ENCODE data around the gene HP1BP3. TPM values are rescaled to one million over a fixed set of nuclear protein-coding genes. Genes with fewer than 3 reads are reported as not detected.
A peak's percentile ranks its signal among the peaks of the same experiment; 100 is the strongest.

Gene HP1BP3
- total RNA-seq, 1 donor from 2014 or later: 228 TPM

DNA sequence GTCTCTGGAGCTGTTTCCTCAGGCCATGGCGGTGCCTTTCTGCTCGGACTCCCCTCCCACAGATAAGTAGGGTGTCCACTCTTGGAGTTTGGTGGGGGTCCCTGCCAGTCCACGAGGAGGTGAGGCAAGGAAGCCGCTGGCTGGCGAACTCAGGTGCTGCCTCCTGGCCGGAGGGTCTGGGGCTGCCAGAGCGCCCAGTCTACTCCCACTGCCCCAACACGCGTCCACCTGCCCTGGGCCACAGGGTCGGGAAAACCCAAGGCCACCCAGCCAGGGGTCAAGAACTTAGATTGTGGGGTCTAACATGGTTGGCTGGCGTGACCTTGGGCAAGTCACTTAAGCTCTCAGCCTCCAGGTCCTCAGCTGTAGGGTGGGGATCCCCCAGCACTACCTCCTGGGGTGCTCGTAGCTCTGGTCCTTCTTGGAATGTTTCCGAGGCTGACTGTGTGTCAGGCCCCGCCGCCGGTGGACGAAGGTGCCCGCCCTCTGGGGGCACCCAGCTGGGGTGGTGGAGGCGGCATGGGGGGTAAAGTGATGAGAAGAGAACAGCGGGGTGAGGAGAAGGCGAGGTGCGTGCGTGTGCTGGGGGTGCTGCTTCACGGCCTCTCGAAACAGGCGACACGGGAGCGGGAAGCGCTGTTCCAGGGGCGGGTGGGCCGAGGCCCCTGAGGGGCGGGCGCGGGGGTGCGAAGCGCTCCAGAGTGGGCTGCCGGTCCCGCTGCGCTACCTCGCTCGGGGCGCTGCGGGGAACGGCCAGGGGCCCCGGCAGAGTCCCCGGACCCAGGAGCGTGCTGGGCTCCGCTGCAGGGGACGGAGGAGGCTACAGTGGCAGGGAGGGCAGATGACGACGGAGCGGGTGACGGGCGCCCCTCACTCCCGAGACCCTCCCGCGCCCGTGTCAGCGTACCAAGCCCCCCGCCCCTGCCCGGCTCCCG is 55.8 kb downstream of the HP1BP3 start:
- peaks cover 3% of the 10 kb centered on the region for H3K36me3 Mint-ChIP-seq (ENCODE audit: unreplicated experiment)
- H3K27me3 Mint-ChIP-seq (ENCODE audit: unreplicated experiment): peaks cover 6% of the 10 kb centered on the region
- peaks cover 17% of the 10 kb centered on the region for H3K4me1 Mint-ChIP-seq (ENCODE audit: unreplicated experiment)
- DNase-seq (ENCODE audit: extremely low spot score, unreplicated experiment): no peak
- H3K9me3 Mint-ChIP-seq (ENCODE audit: unreplicated experiment): no peaks in the 10 kb centered on the region
- H3K27ac Mint-ChIP-seq (ENCODE audit: unreplicated experiment): no peak overlapping the region
- peak overlapping the region; percentile 72 for H3K4me3 Mint-ChIP-seq (ENCODE audit: unreplicated experiment)
- TF ChIP-seq, protein P1, sequence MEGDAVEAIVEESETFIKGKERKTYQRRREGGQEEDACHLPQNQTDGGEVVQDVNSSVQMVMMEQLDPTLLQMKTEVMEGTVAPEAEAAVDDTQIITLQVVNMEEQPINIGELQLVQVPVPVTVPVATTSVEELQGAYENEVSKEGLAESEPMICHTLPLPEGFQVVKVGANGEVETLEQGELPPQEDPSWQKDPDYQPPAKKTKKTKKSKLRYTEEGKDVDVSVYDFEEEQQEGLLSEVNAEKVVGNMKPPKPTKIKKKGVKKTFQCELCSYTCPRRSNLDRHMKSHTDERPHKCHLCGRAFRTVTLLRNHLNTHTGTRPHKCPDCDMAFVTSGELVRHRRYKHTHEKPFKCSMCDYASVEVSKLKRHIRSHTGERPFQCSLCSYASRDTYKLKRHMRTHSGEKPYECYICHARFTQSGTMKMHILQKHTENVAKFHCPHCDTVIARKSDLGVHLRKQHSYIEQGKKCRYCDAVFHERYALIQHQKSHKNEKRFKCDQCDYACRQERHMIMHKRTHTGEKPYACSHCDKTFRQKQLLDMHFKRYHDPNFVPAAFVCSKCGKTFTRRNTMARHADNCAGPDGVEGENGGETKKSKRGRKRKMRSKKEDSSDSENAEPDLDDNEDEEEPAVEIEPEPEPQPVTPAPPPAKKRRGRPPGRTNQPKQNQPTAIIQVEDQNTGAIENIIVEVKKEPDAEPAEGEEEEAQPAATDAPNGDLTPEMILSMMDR (IDR thresholded peaks at IDR 0.05): no peak

DNA sequence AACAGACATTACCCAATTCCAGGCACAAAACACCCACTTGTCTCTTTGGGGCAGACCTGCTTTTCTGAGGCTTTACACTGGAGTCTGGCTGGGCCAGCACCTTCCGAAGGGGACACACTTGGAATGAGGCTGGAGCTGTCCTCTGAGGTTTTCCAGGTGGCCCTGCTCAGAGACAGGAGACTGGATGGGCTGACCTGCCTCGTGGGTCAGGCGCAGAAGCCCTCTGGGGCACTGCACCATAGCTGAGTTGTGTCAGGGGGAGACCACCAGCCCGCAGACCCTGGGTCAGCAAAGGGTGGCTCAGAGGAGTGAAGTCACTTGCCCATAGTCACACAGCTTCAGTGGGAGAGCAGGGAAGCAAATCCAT is 56.4 kb downstream of the HP1BP3 start:
- DNase-seq (ENCODE audit: extremely low spot score, unreplicated experiment): no peak
- H3K36me3 Mint-ChIP-seq (ENCODE audit: unreplicated experiment): no peaks in the 10 kb centered on the region
- H3K27ac Mint-ChIP-seq (ENCODE audit: unreplicated experiment): no peak overlapping the region
- peaks cover 17% of the 10 kb centered on the region for H3K4me1 Mint-ChIP-seq (ENCODE audit: unreplicated experiment)
- H3K27me3 Mint-ChIP-seq (ENCODE audit: unreplicated experiment): peaks cover 6% of the 10 kb centered on the region
- peak overlapping the region; percentile 72 for H3K4me3 Mint-ChIP-seq (ENCODE audit: unreplicated experiment)
- TF ChIP-seq, protein P1 (IDR thresholded peaks at IDR 0.05): no peak
- no peaks in the 10 kb centered on the region for H3K9me3 Mint-ChIP-seq (ENCODE audit: unreplicated experiment)

DNA sequence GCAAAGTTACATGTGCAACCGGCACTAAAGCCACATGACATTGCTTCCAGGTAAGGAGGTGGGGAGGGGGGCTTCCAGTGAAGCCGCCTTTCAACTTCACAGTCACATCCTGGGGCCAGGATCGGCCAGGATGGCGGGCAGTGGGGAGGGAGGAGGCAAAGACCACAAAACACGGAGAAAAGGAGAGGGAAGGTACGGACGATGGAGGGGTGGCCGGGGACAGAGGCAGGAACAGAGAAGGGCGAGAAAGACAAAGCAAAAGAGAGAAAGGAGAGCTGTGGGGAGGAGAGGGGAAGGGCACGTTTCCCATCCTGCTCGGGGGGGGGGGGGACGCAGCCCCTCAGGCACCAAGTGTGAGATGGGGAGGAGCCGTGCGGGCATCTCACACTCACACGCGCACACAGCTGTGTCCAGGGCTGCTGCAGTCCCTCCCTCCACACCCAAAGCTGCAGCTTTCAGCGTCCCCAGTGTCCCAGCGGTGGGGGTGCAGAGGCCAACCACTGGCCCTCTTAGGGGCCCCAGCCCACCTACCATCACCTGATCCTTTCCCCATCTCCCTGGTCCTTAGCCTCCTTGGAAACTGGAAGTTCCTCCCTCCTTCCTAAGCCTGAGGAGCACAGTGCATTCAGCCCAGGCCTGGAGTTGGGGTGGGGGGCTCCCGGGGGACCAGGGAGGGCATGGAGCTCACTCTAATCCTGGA is 57.0 kb downstream of the HP1BP3 start:
- peaks cover 6% of the 10 kb centered on the region for H3K27me3 Mint-ChIP-seq (ENCODE audit: unreplicated experiment)
- H3K27ac Mint-ChIP-seq (ENCODE audit: unreplicated experiment): no peak overlapping the region
- H3K4me1 Mint-ChIP-seq (ENCODE audit: unreplicated experiment): peaks cover 17% of the 10 kb centered on the region
- no peaks in the 10 kb centered on the region for H3K9me3 Mint-ChIP-seq (ENCODE audit: unreplicated experiment)
- TF ChIP-seq, protein P1 (IDR thresholded peaks at IDR 0.05): no peak
- H3K4me3 Mint-ChIP-seq (ENCODE audit: unreplicated experiment): peak overlapping the region; percentile 72
- H3K36me3 Mint-ChIP-seq (ENCODE audit: unreplicated experiment): no peaks in the 10 kb centered on the region
- DNase-seq (ENCODE audit: extremely low spot score, unreplicated experiment): no peak

DNA sequence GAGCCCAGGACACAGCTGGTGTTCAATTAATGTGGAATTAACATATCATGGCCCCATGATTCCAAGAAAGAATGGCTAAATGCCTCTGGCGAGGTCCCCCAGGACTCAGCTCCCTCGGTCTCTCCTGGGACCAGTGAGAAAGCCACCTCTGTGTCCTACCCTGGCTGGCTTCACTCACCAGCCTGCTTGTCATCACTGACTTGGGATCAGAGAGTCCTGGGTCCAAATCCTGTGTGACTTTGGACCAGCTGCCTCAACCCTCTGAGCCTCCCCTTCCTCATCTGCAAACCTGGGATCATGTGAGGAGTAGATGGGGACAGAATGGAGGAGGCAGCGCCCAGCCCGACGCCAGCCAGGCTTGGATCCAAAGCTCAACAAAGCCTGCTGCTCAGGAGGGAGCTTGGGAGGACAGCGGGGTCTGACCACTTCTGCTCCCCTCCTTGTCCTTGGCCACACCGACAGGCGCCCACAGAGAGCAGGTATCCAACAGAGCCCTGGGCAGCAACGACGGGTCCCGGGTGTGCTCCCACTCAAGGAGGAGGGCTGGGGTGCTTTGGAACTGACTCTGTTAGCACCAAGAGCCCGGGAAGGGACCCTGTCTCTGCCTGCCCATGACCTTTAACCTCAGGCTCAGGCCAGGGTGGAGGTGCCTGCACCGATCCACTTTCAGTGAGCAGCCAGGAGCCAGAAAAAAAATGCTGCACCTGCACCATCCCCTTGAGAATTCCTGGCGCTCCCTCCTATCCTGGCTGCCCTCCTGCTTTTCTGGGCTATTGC is 57.8 kb downstream of the HP1BP3 start:
- H3K4me1 Mint-ChIP-seq (ENCODE audit: unreplicated experiment): peaks cover 17% of the 10 kb centered on the region
- H3K36me3 Mint-ChIP-seq (ENCODE audit: unreplicated experiment): no peaks in the 10 kb centered on the region
- no peak overlapping the region for H3K27ac Mint-ChIP-seq (ENCODE audit: unreplicated experiment)
- TF ChIP-seq, protein P1 (IDR thresholded peaks at IDR 0.05): no peak
- H3K9me3 Mint-ChIP-seq (ENCODE audit: unreplicated experiment): no peaks in the 10 kb centered on the region
- no peak overlapping the region for H3K4me3 Mint-ChIP-seq (ENCODE audit: unreplicated experiment)
- DNase-seq (ENCODE audit: extremely low spot score, unreplicated experiment): peak; percentile 77
- H3K27me3 Mint-ChIP-seq (ENCODE audit: unreplicated experiment): peaks cover 6% of the 10 kb centered on the region
